Measurements from ENCODE around the gene RAG1. TPM values are rescaled to one million over a fixed set of nuclear protein-coding genes. Genes with fewer than 3 reads are reported as not detected.

RAG1 gene
- total and polyA plus RNA-seq, 9 of the 15 experiments (the other 6 are each of a cell fraction or from before 2014, with no cell fraction given), result 0.49 to 2.5 (median 1.7) TPM

- TF ChIP-seq, protein P1, sequence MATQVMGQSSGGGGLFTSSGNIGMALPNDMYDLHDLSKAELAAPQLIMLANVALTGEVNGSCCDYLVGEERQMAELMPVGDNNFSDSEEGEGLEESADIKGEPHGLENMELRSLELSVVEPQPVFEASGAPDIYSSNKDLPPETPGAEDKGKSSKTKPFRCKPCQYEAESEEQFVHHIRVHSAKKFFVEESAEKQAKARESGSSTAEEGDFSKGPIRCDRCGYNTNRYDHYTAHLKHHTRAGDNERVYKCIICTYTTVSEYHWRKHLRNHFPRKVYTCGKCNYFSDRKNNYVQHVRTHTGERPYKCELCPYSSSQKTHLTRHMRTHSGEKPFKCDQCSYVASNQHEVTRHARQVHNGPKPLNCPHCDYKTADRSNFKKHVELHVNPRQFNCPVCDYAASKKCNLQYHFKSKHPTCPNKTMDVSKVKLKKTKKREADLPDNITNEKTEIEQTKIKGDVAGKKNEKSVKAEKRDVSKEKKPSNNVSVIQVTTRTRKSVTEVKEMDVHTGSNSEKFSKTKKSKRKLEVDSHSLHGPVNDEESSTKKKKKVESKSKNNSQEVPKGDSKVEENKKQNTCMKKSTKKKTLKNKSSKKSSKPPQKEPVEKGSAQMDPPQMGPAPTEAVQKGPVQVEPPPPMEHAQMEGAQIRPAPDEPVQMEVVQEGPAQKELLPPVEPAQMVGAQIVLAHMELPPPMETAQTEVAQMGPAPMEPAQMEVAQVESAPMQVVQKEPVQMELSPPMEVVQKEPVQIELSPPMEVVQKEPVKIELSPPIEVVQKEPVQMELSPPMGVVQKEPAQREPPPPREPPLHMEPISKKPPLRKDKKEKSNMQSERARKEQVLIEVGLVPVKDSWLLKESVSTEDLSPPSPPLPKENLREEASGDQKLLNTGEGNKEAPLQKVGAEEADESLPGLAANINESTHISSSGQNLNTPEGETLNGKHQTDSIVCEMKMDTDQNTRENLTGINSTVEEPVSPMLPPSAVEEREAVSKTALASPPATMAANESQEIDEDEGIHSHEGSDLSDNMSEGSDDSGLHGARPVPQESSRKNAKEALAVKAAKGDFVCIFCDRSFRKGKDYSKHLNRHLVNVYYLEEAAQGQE (IDR thresholded peaks at IDR 0.05; ENCODE audit: borderline replicate concordance), result peak; percentile 69
- TF ChIP-seq, protein P1 (CRISPR knock-in tag; IDR thresholded peaks at IDR 0.05; ENCODE audit: low read depth), result no peak
- TF ChIP-seq HCFC1 (IDR thresholded peaks at IDR 0.05; ENCODE audit: low read depth, low read length) (no peak), BHLHE40 (IDR thresholded peaks at IDR 0.05; ENCODE audit: low read length) (no peak), CXXC5 (CRISPR knock-in tag; IDR thresholded peaks at IDR 0.05) (no peak), CEBPB (tag; IDR thresholded peaks at IDR 0.05) (peak; percentile 71)
Observed at GRCh38 chr11:36622431-36623136, 54.8 kb downstream of the RAG1 start (continued).

Measured in K562 (cell line).